H9 (cell line): ENCODE results near the gene CYP27B1. TPM values are rescaled to one million over a fixed set of nuclear protein-coding genes. Genes with fewer than 3 reads are reported as not detected.

Experiments used
- DNase-seq: peaks from one replicate; pipeline ENCODE4 v3.0.0-alpha.2; 2017
- H2AFZ ChIP-seq: one replicate; pipeline ENCODE4 v1.6.1; 2013; ENCODE audit warnings: mild to moderate bottlenecking, low read length, control low read depth, moderate library complexity
- H2AK5ac ChIP-seq: 2 replicates; pipeline ENCODE4 v1.6.1; 2013; ENCODE audit warnings: low read length, control low read depth, mixed read lengths; ENCODE audit not compliant: insufficient read length
- H2BK120ac ChIP-seq: one replicate; pipeline ENCODE4 v1.6.1; 2013; ENCODE audit warnings: low read depth, mild to moderate bottlenecking, low read length, control low read depth, inconsistent platforms; ENCODE audit not compliant: poor library complexity, severe bottlenecking
- H2BK12ac ChIP-seq: 2 replicates; pipeline ENCODE4 v1.6.1; 2013; ENCODE audit warnings: low read length, control low read depth, mixed read lengths, low read depth; ENCODE audit not compliant: insufficient read length
- H2BK15ac ChIP-seq: 2 replicates; pipeline ENCODE4 v1.6.1; 2013; ENCODE audit warnings: low read depth, low read length, control low read depth
- H2BK20ac ChIP-seq: one replicate; pipeline ENCODE4 v1.6.1; 2013; ENCODE audit warnings: low read depth, mild to moderate bottlenecking, low read length, control low read depth, inconsistent platforms; ENCODE audit not compliant: poor library complexity, severe bottlenecking
- H2BK5ac ChIP-seq: 2 replicates; pipeline ENCODE4 v1.6.1; 2013; ENCODE audit warnings: low read length, control low read depth, mixed read lengths; ENCODE audit not compliant: insufficient read length
- H3K14ac ChIP-seq: 2 replicates; pipeline ENCODE4 v1.6.1; 2013; ENCODE audit warnings: low read length, control low read depth; ENCODE audit not compliant: insufficient read depth
- H3K18ac ChIP-seq: 2 replicates; pipeline ENCODE4 v1.6.1; 2013; ENCODE audit warnings: low read depth, mild to moderate bottlenecking, mixed read lengths, low read length, control low read depth; ENCODE audit not compliant: insufficient read length
- H3K23ac ChIP-seq: 2 replicates; pipeline ENCODE4 v1.6.1; 2013; ENCODE audit warnings: low read length, control low read depth, mixed read lengths, low read depth; ENCODE audit not compliant: insufficient read length
- H3K23me2 ChIP-seq: 2 replicates; pipeline ENCODE4 v1.6.1; 2013; ENCODE audit warnings: low read depth, mild to moderate bottlenecking, mixed read lengths, low read length, control low read depth; ENCODE audit not compliant: insufficient read length, poor library complexity, severe bottlenecking
- H3K27ac ChIP-seq: 2 replicates; pipeline ENCODE4 v1.5.1; 2013; ENCODE audit warnings: low read length, control low read depth, mixed read lengths, low read depth; ENCODE audit not compliant: insufficient read length
- H3K27me3 ChIP-seq: 2 replicates; pipeline ENCODE4 v1.6.1; 2013; ENCODE audit warnings: low read length, control low read depth, inconsistent platforms; ENCODE audit not compliant: insufficient read depth
- H3K4ac ChIP-seq: 2 replicates; pipeline ENCODE4 v1.6.1; 2013; ENCODE audit warnings: low read depth, mild to moderate bottlenecking, control low read depth, inconsistent platforms, low read length, moderate library complexity
- H3K4me1 ChIP-seq: 2 replicates; pipeline ENCODE4 v1.6.1; 2013; ENCODE audit warnings: low read length, control low read depth, inconsistent platforms; ENCODE audit not compliant: insufficient read depth
- H3K4me2 ChIP-seq: 2 replicates; pipeline ENCODE4 v1.6.1; 2013; ENCODE audit warnings: low read length, control low read depth, mixed read lengths; ENCODE audit not compliant: insufficient read length, insufficient read depth
- H3K56ac ChIP-seq: 2 replicates; pipeline ENCODE4 v1.6.1; 2013; ENCODE audit warnings: low read depth, mild to moderate bottlenecking, mixed read lengths, low read length, control low read depth; ENCODE audit not compliant: insufficient read length
- H3K79me1 ChIP-seq: 2 replicates; pipeline ENCODE4 v1.6.1; 2013; ENCODE audit warnings: low read depth, mild to moderate bottlenecking, moderate library complexity, low read length, control low read depth, inconsistent platforms; ENCODE audit not compliant: insufficient read depth, poor library complexity, severe bottlenecking
- H3K79me2 ChIP-seq: 2 replicates; pipeline ENCODE4 v1.6.1; 2013; ENCODE audit warnings: low read length, control low read depth, inconsistent platforms; ENCODE audit not compliant: insufficient read depth
- H3K9ac ChIP-seq: 2 replicates; pipeline ENCODE4 v1.6.1; 2013; ENCODE audit warnings: low read length, control low read depth, mixed read lengths; ENCODE audit not compliant: insufficient read length; ENCODE audit errors: extremely low read depth
- H3K9me3 ChIP-seq: one replicate; pipeline ENCODE4 v1.6.1; 2013; ENCODE audit warnings: low read depth, low read length, inconsistent platforms; ENCODE audit not compliant: control insufficient read depth
- H3T11ph ChIP-seq: one replicate; pipeline ENCODE4 v1.6.1; 2013; ENCODE audit warnings: mild to moderate bottlenecking, low read length, control low read depth, inconsistent platforms
- H4K20me1 ChIP-seq: one replicate; pipeline ENCODE4 v1.6.1; 2013; ENCODE audit not compliant: control insufficient read depth, insufficient read length, insufficient read depth
- H4K5ac ChIP-seq: 2 replicates; pipeline ENCODE4 v1.6.1; 2013; ENCODE audit warnings: low read depth, mild to moderate bottlenecking, mixed read lengths, low read length, control low read depth; ENCODE audit not compliant: insufficient read length
- H4K8ac ChIP-seq: replicated peaks from 2 replicates; pipeline ENCODE4 v1.6.1; 2013; ENCODE audit warnings: low read length, control low read depth, mixed read lengths, low read depth; ENCODE audit not compliant: insufficient read length
- H4K91ac ChIP-seq: 2 replicates; pipeline ENCODE4 v1.6.1; 2013; ENCODE audit warnings: low read depth, mild to moderate bottlenecking, moderate library complexity, mixed read lengths, low read length, control low read depth; ENCODE audit not compliant: insufficient read length
- H3K27ac Mint-ChIP-seq, 3 experiments: 2 replicates in 2 of 3; 3 replicates in 1 of 3; pipeline ENCODE4 v1.8.0; 2020 to 2021; ENCODE audit warnings: mixed read lengths in 3 of 3, mild to moderate bottlenecking in 1 of 3, moderate library complexity in 1 of 3
- H3K27me3 Mint-ChIP-seq: 2 replicates; pipeline ENCODE4 v1.8.0; 2021; ENCODE audit warnings: low read depth, mild to moderate bottlenecking, moderate library complexity, mixed read lengths
- H3K36me3 Mint-ChIP-seq, 3 experiments: 2 replicates in 2 of 3; 3 replicates in 1 of 3; pipeline ENCODE4 v1.8.0; 2020 to 2021; ENCODE audit warnings: low read depth in 3 of 3, mixed read lengths in 3 of 3; ENCODE audit not compliant: insufficient read depth in 1 of 3
- H3K4me1 Mint-ChIP-seq, 2 experiments: 2 replicates each; pipeline ENCODE4 v1.8.0; 2020; ENCODE audit warnings: mixed read lengths in 2 of 2
- H3K4me3 Mint-ChIP-seq, 2 experiments: 2 replicates in 1 of 2; 3 replicates in 1 of 2; pipeline ENCODE4 v1.8.0; 2020 to 2021; ENCODE audit warnings: mild to moderate bottlenecking in 2 of 2, mixed read lengths in 2 of 2, moderate library complexity in 1 of 2
- H3K9me3 Mint-ChIP-seq, 2 experiments: 2 replicates in 1 of 2; 3 replicates in 1 of 2; pipeline ENCODE4 v1.8.0; 2020; ENCODE audit warnings: mild to moderate bottlenecking in 2 of 2, mixed read lengths in 2 of 2, moderate library complexity in 1 of 2
- WGBS: extraction: QIAGEN DNeasy Blood & Tissue Kit; methylation state at CpG from one replicate; pipeline ENCODE4 v1.1.7; 2013; ENCODE audit warnings: missing lambda C conversion rate, low lambda C conversion rate, mixed read lengths; ENCODE audit not compliant: insufficient read length; ENCODE audit errors: extremely low coverage; 5-methylcytosine and 5-hydroxymethylcytosine counted together
- total RNA-seq: library from RNA; stranded (reverse); gene quantifications from 2 replicates; pipeline ENCODE4 v1.2.1, GENCODE V29; 2021
- TF ChIP-seq, protein P1 (sequence below): fragments of 200-600 bp; sonication (generic); conservative IDR thresholded peaks from 3 replicates; pipeline ENCODE4 v1.8.0; 2021; ENCODE audit warnings: antibody characterized with exemption, mild to moderate bottlenecking

CYP27B1 gene
- total RNA-seq, 1 experiment from 2014 or later = 6.1 TPM

DNA sequence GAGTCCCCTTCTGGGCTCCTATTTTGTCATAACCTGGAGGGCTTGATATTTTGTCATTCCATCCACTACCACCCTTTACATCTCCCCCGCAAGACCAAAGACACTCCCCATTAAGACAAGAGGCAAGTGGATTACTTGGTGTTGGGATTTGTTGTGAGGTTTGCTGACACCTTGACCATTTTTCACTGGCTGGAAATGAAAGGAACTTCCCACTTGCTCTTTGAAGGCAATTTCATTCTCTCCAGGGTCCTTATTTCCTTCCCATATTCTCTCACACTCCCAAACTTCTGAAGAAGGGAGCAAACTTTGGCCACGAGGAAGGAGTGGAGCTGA is 43.3 kb downstream of the CYP27B1 start:
- Mint-ChIP-seq H3K36me3 (peaks cover 10 to 28% (median 15%) of the 10 kb centered on the region in 3 experiments), H3K27me3 (peaks cover 53% of the 10 kb centered on the region), H3K4me3 (no peak overlapping the region), H3K27ac (no peak overlapping the region), H3K4me1 (peaks cover 12 to 17% of the 10 kb centered on the region in 2 experiments), H3K9me3 (no peaks in the 10 kb centered on the region; a peak in 1 of 5 replicates)
- no peaks in the 10 kb centered on the region for H3K79me1 ChIP-seq
- no peak overlapping the region for H2BK5ac ChIP-seq
- no peak overlapping the region for H3K27ac ChIP-seq
- H3K4me1 ChIP-seq = no peaks in the 10 kb centered on the region; the same call in 1 of the 2 replicates
- no peaks in the 10 kb centered on the region for H3K9me3 ChIP-seq
- no peak overlapping the region for H2AFZ ChIP-seq
- no peak overlapping the region for H2BK15ac ChIP-seq
- no peaks in the 10 kb centered on the region for H4K20me1 ChIP-seq
- H4K91ac ChIP-seq = no peak overlapping the region
- DNase-seq = no peak
- H3K79me2 ChIP-seq = no peaks in the 10 kb centered on the region
- no peak overlapping the region for H3K14ac ChIP-seq
- H2BK120ac ChIP-seq = no peak overlapping the region
- no peak overlapping the region for H3K56ac ChIP-seq
- no peak overlapping the region for H2BK20ac ChIP-seq
- H2BK12ac ChIP-seq = no peak overlapping the region
- WGBS = no CpG with 5 or more reads among the region's 2 CpGs
- no peak overlapping the region for H2AK5ac ChIP-seq
- no peak overlapping the region for H3K9ac ChIP-seq
- peaks cover 18% of the 10 kb centered on the region; the same call in 1 of the 2 replicates for H3K27me3 ChIP-seq
- no peak overlapping the region for H4K8ac ChIP-seq
- H3K23me2 ChIP-seq = peaks cover 14% of the 10 kb centered on the region
- no peak overlapping the region for H3T11ph ChIP-seq
- no peak overlapping the region for H3K18ac ChIP-seq
- TF ChIP-seq, protein P1, sequence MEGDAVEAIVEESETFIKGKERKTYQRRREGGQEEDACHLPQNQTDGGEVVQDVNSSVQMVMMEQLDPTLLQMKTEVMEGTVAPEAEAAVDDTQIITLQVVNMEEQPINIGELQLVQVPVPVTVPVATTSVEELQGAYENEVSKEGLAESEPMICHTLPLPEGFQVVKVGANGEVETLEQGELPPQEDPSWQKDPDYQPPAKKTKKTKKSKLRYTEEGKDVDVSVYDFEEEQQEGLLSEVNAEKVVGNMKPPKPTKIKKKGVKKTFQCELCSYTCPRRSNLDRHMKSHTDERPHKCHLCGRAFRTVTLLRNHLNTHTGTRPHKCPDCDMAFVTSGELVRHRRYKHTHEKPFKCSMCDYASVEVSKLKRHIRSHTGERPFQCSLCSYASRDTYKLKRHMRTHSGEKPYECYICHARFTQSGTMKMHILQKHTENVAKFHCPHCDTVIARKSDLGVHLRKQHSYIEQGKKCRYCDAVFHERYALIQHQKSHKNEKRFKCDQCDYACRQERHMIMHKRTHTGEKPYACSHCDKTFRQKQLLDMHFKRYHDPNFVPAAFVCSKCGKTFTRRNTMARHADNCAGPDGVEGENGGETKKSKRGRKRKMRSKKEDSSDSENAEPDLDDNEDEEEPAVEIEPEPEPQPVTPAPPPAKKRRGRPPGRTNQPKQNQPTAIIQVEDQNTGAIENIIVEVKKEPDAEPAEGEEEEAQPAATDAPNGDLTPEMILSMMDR = no peak
- H4K5ac ChIP-seq = no peak overlapping the region
- no peak overlapping the region for H3K4me2 ChIP-seq
- H3K4ac ChIP-seq = no peak overlapping the region
- H3K23ac ChIP-seq = no peak overlapping the region
